Measurements from ENCODE around the gene NENF. TPM values are rescaled to one million over a fixed set of nuclear protein-coding genes. Genes with fewer than 3 reads are reported as not detected.

Gene NENF
- total RNA-seq, 1 experiment from 2014 or later = 51.0 TPM

- Histone ChIP-seq H3K27me3 (replicated peaks; ENCODE audit: insufficient read depth, low read depth, low read length, poor library complexity) (no peaks in the 10 kb centered on the region), H3K4me3 (ENCODE audit: low read depth, low read length, poor library complexity, severe bottlenecking) (no peak overlapping the region), H3K27ac (ENCODE audit: low read depth, low read length, poor library complexity, severe bottlenecking) (no peak overlapping the region), H3K4me1 (ENCODE audit: insufficient read depth, low read length, poor library complexity, severe bottlenecking) (no peaks in the 10 kb centered on the region), H3K9me3 (ENCODE audit: low read depth, low read length, poor library complexity, severe bottlenecking) (no peaks in the 10 kb centered on the region), H3K36me3 (ENCODE audit: insufficient read depth, low read length, poor library complexity, severe bottlenecking) (no peaks in the 10 kb centered on the region)
- CTCF ChIA-PET = no interaction called here
- POLR2A ChIA-PET (ENCODE audit: low non-redundant PET) = no interaction called here
- intact Hi-C loops (cut with micrococcal nuclease; ENCODE audit: unreplicated experiment) = no loop called here
- no peak for DNase-seq (ENCODE audit: low spot score)
- no TSS peak for BruUV-seq (replicated peaks)
- TF ChIP-seq CTCF (conservative IDR thresholded peaks at IDR 0.05; ENCODE audit: low read depth, low read length) (no peak), EZH2 (IDR thresholded peaks at IDR 0.05; ENCODE audit: borderline replicate concordance, low read depth, low read length, poor library complexity, severe bottlenecking) (no peak)
Observed at GRCh38 chr1:212491454-212491853, 58.7 kb downstream of the NENF start.

Other genes with a start within 250 kb of the NENF start
- gene PPP2R5A, start 147.5 kb upstream of the NENF start, total RNA-seq (2021) = 13.9 and 16.7 TPM in 2 replicates
- 14.5 and 15.6 TPM in 2 replicates for gene PACC1, start 18.0 kb upstream of the NENF start, total RNA-seq (2021)
- 12.6 and 16.0 TPM in 2 replicates for gene ATF3, start 175.8 kb downstream of the NENF start, total RNA-seq (2021)